K562 (cell line): ENCODE measurements around the gene GATAD2B. TPM values are rescaled to one million over a fixed set of nuclear protein-coding genes. Genes with fewer than 3 reads are reported as not detected.

ENCODE experiments used
- BRF1 ChIP-seq: IDR thresholded peaks from 3 replicates; pipeline ENCODE4 v1.6.1; 2011; ENCODE audit warnings: borderline replicate concordance, mild to moderate bottlenecking; ENCODE audit not compliant: insufficient read length; ENCODE audit errors: extremely low read depth
- GTF2A2 ChIP-seq: IDR thresholded peaks from 2 replicates; pipeline ENCODE4 v1.6.1; 2016; ENCODE audit warnings: mild to moderate bottlenecking, missing genetic modification characterization, missing compliant biosample characterization
- KLF6 ChIP-seq: fragments of 250-450 bp; sonication (Bioruptor Pico); IDR thresholded peaks from 2 replicates; pipeline ENCODE4 v1.4.0; 2020; ENCODE audit warnings: mild to moderate bottlenecking, moderate library complexity, borderline replicate concordance
- MCM2 ChIP-seq: fragments of 450-650 bp; IDR thresholded peaks from 2 replicates; pipeline ENCODE4 v1.6.1; 2017; ENCODE audit warnings: low read depth, mild to moderate bottlenecking
- POLR2A ChIP-seq: fragments of 450-650 bp; conservative IDR thresholded peaks from 2 replicates; pipeline ENCODE4 v1.6.1; 2016
- RBM25 ChIP-seq: fragments of 200-400 bp; formaldehyde crosslinking; IDR thresholded peaks from 2 replicates; pipeline ENCODE4 v1.6.1; 2018; ENCODE audit warnings: low read length, low read depth, moderate library complexity; ENCODE audit not compliant: severe bottlenecking
- SETDB1 ChIP-seq: IDR thresholded peaks from one replicate; pipeline ENCODE4 v1.6.1; 2012; ENCODE audit warnings: low read length, control low read depth, inconsistent platforms
- SMAD4 ChIP-seq: fragments of 250-450 bp; sonication (Bioruptor Pico); conservative IDR thresholded peaks from 2 replicates; pipeline ENCODE4 v1.8.0; 2021; ENCODE audit warnings: inconsistent platforms, mild to moderate bottlenecking, moderate library complexity
- SP1 ChIP-seq: sonication (generic); formaldehyde crosslinking; IDR thresholded peaks from 2 replicates; pipeline ENCODE4 v1.8.1; 2022; ENCODE audit warnings: mild to moderate bottlenecking, missing genetic modification reagents
- ZBTB7A ChIP-seq: IDR thresholded peaks from 2 replicates; pipeline ENCODE4 v1.6.1; 2011; ENCODE audit warnings: low read depth, mild to moderate bottlenecking, low read length, moderate library complexity, borderline replicate concordance; ENCODE audit not compliant: control insufficient read depth
- ZBTB8A ChIP-seq: fragments of 450-650 bp; IDR thresholded peaks from 2 replicates; pipeline ENCODE4 v1.6.1; 2018; ENCODE audit warnings: mild to moderate bottlenecking, moderate library complexity; ENCODE audit not compliant: partially characterized antibody
- ZNF717 ChIP-seq: fragments of 250-450 bp; sonication (Bioruptor Pico); IDR thresholded peaks from 2 replicates; pipeline ENCODE4 v1.5.0; 2021
- polyA plus RNA-seq, 8 experiments: library from polyadenylated mRNA; depleted of rRNA in 4 of 8; stranded (reverse) in 5 of 8; unstranded in 3 of 8; fragments of >200 nt; fragmentation: Nextera tagmentation in 2 of 8; fragmentation: Illumina TruSeq in 1 of 8; extraction: Ambion mirVana in 2 of 8; extraction: Trizol in 1 of 8; gene quantifications; 2 replicates each; pipeline versions ENCODE4 v1.2.1 to v1.2.3, GENCODE V29; 2011 to 2014; ENCODE audit warnings: inconsistent platforms in 1 of 8, missing spikeins in 1 of 8
- total RNA-seq, 7 experiments: library from RNA; depleted of rRNA in 6 of 7; stranded (reverse); fragments of >200 nt in 6 of 7; fragmentation: Illumina TruSeq in 2 of 7; extraction: Trizol in 2 of 7; gene quantifications; 2 replicates each; pipeline versions ENCODE4 v1.2.1 to v1.2.3, GENCODE V29; 2011 to 2021; ENCODE audit warnings: low replicate concordance in 1 of 7
- TF ChIP-seq, protein P1 (sequence below): fragments of 450-650 bp; IDR thresholded peaks from 2 replicates; pipeline ENCODE4 v1.6.1; 2016; ENCODE audit warnings: missing biosample characterization, missing genetic modification characterization
- TF ChIP-seq, protein P2 (sequence below): IDR thresholded peaks from 2 replicates; pipeline ENCODE4 v1.6.1; 2011; ENCODE audit not compliant: insufficient read length; ENCODE audit errors: extremely low read depth
- TF ChIP-seq, protein P3 (sequence below): fragments of 450-650 bp; IDR thresholded peaks from 2 replicates; pipeline ENCODE4 v1.6.1; 2017; ENCODE audit warnings: antibody characterized with exemption
- TF ChIP-seq, protein P4 (sequence below): fragments of 450-650 bp; IDR thresholded peaks from 2 replicates; pipeline ENCODE4 v1.6.1; 2018; ENCODE audit warnings: mild to moderate bottlenecking, low read depth; ENCODE audit not compliant: partially characterized antibody
- TF ChIP-seq, protein P5 (sequence below), 2 experiments: fragments of 450-650 bp; conservative IDR thresholded peaks; 2 replicates each; pipeline ENCODE4 v1.6.1; 2017; ENCODE audit warnings: mild to moderate bottlenecking in 2 of 2, moderate library complexity in 2 of 2

Gene GATAD2B
- total and polyA plus RNA-seq, 9 of the 15 experiments (the other 6 are each of a cell fraction or from before 2014, with no cell fraction given): 1.5 to 40.2 (median 4.9) TPM

DNA sequence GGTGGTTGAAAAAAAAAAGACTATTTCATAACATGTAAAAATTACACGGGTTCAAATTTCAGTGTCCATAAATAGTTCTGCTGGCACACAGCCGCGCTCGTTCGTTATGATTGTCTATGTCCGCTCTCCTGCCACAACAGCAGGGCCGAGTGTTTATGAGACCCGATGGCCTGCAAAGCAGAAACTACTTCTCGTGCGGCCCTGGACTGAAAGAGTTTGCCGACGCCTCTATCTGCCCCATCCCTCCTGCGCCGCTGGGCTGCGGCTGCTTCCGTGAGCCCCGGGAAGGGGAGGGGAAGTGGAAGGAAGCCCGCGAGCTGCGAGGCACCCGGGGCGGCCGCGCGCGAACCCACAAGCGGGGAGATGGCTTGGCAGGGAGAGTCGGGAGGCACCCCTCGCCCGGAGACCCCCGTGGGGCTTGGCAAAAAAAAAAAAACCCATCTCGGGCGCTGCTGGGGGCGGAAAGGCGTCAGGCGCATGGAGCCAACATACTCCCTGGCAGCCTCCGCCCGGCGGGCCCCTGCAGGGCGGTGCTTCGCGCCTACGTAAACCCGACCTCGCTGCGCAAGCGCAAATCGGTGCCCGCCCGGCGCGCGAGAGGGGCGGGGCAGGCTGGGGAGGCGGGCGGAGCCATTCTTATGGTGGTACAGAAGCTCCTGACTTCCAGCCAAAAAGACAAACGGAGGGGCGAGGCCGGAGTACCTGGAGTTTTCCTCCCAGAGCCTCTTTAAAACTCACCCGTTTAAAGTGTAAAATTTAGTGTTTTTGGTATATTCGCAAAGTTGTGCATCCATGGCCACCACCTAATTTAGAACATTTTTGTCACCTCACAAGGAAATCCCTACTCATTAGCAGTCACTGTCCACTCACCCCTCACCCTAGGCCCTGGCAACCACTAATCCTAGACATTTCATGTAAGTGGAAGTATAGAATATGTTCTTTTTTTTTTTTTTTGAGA lies 139.3 kb downstream of the GATAD2B start (continued):
- TF ChIP-seq, protein P1, sequence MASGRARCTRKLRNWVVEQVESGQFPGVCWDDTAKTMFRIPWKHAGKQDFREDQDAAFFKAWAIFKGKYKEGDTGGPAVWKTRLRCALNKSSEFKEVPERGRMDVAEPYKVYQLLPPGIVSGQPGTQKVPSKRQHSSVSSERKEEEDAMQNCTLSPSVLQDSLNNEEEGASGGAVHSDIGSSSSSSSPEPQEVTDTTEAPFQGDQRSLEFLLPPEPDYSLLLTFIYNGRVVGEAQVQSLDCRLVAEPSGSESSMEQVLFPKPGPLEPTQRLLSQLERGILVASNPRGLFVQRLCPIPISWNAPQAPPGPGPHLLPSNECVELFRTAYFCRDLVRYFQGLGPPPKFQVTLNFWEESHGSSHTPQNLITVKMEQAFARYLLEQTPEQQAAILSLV (tag): no peak
- TF ChIP-seq, protein P2, sequence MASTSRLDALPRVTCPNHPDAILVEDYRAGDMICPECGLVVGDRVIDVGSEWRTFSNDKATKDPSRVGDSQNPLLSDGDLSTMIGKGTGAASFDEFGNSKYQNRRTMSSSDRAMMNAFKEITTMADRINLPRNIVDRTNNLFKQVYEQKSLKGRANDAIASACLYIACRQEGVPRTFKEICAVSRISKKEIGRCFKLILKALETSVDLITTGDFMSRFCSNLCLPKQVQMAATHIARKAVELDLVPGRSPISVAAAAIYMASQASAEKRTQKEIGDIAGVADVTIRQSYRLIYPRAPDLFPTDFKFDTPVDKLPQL: no peak
- TF ChIP-seq POLR2A (peak; percentile 99), KLF6 (CRISPR knock-in tag) (peak; percentile 24; the same call in 1 of the 2 replicates), SETDB1 (no peak), MCM2 (no peak), RBM25 (no peak), SMAD4 (CRISPR knock-in tag) (peak; percentile 62; the same call in 1 of the 2 replicates), SP1 (peak; percentile 48; the same call in 1 of the 2 replicates), ZNF717 (CRISPR knock-in tag) (no peak), GTF2A2 (tag) (no peak), ZBTB8A (no peak), ZBTB7A (no peak), BRF1 (no peak)
- TF ChIP-seq, protein P3, sequence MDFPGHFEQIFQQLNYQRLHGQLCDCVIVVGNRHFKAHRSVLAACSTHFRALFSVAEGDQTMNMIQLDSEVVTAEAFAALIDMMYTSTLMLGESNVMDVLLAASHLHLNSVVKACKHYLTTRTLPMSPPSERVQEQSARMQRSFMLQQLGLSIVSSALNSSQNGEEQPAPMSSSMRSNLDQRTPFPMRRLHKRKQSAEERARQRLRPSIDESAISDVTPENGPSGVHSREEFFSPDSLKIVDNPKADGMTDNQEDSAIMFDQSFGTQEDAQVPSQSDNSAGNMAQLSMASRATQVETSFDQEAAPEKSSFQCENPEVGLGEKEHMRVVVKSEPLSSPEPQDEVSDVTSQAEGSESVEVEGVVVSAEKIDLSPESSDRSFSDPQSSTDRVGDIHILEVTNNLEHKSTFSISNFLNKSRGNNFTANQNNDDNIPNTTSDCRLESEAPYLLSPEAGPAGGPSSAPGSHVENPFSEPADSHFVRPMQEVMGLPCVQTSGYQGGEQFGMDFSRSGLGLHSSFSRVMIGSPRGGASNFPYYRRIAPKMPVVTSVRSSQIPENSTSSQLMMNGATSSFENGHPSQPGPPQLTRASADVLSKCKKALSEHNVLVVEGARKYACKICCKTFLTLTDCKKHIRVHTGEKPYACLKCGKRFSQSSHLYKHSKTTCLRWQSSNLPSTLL: no peak
- TF ChIP-seq, protein P4, sequence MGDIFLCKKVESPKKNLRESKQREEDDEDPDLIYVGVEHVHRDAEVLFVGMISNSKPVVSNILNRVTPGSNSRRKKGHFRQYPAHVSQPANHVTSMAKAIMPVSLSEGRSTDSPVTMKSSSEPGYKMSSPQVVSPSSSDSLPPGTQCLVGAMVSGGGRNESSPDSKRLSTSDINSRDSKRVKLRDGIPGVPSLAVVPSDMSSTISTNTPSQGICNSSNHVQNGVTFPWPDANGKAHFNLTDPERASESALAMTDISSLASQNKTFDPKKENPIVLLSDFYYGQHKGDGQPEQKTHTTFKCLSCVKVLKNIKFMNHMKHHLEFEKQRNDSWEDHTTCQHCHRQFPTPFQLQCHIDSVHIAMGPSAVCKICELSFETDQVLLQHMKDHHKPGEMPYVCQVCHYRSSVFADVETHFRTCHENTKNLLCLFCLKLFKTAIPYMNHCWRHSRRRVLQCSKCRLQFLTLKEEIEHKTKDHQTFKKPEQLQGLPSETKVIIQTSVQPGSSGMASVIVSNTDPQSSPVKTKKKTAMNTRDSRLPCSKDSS: no peak
- TF ChIP-seq, protein P5, sequence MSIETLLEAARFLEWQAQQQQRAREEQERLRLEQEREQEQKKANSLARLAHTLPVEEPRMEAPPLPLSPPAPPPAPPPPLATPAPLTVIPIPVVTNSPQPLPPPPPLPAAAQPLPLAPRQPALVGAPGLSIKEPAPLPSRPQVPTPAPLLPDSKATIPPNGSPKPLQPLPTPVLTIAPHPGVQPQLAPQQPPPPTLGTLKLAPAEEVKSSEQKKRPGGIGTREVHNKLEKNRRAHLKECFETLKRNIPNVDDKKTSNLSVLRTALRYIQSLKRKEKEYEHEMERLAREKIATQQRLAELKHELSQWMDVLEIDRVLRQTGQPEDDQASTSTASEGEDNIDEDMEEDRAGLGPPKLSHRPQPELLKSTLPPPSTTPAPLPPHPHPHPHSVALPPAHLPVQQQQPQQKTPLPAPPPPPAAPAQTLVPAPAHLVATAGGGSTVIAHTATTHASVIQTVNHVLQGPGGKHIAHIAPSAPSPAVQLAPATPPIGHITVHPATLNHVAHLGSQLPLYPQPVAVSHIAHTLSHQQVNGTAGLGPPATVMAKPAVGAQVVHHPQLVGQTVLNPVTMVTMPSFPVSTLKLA (conservative IDR thresholded peaks at IDR 0.05): peak; percentile 53 to 78; a peak in 3 of 4 replicates
